ENCODE data around the gene MACROD2.

DNA sequence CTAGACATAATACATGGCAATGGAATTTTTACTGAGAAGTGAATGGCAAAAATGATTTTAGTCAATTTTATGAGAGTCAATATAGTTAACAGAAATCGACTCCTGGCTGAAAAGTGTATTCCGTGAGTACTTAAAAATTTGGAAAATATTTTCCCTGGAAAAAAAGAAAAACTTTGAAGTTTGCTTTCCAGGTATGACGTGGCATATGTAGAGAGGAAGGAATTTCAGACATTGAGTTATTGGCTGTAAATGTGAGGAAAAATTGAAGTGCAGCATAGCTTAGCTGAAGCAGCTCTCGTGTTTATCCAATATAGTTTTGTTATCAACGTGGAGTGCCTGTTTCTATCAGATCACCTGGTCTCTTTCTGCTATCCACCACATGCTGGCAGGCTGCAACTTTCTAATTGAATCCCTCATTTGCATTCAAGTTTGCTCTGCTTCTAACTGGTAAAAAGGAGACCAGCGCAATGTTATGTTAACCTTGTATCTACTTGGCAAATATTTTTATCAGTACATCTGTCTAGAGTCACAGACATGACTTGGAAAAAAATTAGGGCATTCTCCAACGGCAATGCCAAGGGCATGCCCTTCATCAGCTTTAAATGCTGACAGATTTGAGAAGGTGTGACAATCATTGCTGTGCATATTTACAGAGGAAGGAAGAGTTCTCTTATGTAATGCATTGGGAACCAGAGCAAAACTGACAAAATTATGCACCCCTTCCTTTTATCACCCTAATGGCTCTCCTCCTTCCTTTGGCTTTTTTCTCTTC lies 1444.9 kb downstream of the MACROD2 start:
- TF ChIP-seq EZH2phosphoT487 (IDR thresholded peaks at IDR 0.05; ENCODE audit: unreplicated experiment): no peak
- TF ChIP-seq, protein P1, sequence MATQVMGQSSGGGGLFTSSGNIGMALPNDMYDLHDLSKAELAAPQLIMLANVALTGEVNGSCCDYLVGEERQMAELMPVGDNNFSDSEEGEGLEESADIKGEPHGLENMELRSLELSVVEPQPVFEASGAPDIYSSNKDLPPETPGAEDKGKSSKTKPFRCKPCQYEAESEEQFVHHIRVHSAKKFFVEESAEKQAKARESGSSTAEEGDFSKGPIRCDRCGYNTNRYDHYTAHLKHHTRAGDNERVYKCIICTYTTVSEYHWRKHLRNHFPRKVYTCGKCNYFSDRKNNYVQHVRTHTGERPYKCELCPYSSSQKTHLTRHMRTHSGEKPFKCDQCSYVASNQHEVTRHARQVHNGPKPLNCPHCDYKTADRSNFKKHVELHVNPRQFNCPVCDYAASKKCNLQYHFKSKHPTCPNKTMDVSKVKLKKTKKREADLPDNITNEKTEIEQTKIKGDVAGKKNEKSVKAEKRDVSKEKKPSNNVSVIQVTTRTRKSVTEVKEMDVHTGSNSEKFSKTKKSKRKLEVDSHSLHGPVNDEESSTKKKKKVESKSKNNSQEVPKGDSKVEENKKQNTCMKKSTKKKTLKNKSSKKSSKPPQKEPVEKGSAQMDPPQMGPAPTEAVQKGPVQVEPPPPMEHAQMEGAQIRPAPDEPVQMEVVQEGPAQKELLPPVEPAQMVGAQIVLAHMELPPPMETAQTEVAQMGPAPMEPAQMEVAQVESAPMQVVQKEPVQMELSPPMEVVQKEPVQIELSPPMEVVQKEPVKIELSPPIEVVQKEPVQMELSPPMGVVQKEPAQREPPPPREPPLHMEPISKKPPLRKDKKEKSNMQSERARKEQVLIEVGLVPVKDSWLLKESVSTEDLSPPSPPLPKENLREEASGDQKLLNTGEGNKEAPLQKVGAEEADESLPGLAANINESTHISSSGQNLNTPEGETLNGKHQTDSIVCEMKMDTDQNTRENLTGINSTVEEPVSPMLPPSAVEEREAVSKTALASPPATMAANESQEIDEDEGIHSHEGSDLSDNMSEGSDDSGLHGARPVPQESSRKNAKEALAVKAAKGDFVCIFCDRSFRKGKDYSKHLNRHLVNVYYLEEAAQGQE (IDR thresholded peaks at IDR 0.05; ENCODE audit: unreplicated experiment): no peak
- TF ChIP-seq, protein P2, sequence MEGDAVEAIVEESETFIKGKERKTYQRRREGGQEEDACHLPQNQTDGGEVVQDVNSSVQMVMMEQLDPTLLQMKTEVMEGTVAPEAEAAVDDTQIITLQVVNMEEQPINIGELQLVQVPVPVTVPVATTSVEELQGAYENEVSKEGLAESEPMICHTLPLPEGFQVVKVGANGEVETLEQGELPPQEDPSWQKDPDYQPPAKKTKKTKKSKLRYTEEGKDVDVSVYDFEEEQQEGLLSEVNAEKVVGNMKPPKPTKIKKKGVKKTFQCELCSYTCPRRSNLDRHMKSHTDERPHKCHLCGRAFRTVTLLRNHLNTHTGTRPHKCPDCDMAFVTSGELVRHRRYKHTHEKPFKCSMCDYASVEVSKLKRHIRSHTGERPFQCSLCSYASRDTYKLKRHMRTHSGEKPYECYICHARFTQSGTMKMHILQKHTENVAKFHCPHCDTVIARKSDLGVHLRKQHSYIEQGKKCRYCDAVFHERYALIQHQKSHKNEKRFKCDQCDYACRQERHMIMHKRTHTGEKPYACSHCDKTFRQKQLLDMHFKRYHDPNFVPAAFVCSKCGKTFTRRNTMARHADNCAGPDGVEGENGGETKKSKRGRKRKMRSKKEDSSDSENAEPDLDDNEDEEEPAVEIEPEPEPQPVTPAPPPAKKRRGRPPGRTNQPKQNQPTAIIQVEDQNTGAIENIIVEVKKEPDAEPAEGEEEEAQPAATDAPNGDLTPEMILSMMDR (conservative IDR thresholded peaks at IDR 0.05; ENCODE audit: low read depth in 2 of 2): no peak
- TF ChIP-seq JUNB (IDR thresholded peaks at IDR 0.05; ENCODE audit: unreplicated experiment): no peak
- TF ChIP-seq EZH2 (IDR thresholded peaks at IDR 0.05; ENCODE audit: low read depth, unreplicated experiment): no peak
- TF ChIP-seq POLR2AphosphoS5 (IDR thresholded peaks at IDR 0.05; ENCODE audit: low read depth): no peak
- TF ChIP-seq ZNF114 (CRISPR knock-in tag; IDR thresholded peaks at IDR 0.05): no peak
- TF ChIP-seq STAT1 (IDR thresholded peaks at IDR 0.05; ENCODE audit: unreplicated experiment): no peak

Measured in GM23338 (cell line).